Amygdala (tissue), 56 donors: ENCODE results near the gene ZNF473.
"Not testable (repeated sequence)": the region's sequence is repeated elsewhere in the genome, so short reads cannot be mapped to it uniquely, and the experiment has no call there.

ENCODE experiments used
- DNase-seq, 56 donors: peaks; one replicate each; lab custom pipeline; 2025; lab: John Stamatoyannopoulos, UW

ZNF473 gene

DNA sequence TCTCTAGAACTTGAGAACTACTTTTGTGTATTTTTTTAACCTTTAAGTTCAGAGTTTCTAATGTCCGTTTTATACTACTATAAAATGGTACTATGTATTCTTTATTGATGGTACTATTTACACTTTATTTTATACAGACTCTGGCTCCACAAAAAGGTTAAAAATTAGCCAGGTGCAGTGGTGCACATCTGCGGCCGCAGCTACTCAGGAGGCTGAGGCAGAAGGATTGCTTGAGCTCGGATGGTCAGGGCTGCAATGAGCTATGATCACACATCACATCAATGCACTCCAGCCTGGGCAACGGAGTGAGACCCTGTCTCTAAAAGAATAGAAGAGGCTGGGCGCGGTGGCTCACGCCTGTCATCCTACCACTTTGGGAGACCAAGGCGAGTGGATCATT lies 66.0 kb downstream of the ZNF473 start:
- DNase-seq = not testable (repeated sequence)

DNA sequence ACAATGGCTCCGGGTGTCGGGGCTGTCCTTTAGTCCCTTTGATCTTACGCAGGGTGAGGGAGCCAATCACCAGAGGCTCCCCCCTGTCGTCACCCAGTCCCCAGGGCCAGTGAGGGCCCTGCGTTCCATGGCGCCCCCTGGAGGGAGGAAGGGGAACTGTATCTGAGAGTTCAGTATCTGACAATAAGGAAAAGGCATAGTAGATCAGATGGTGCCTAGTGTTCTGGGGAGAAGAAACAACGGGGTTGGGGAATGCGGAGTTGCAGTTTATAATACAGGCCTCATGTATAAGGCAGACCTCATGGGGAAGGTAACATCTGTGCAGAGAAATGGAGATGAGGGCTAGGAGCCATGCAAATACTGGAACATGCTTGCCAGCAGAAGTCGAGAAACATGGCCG lies 66.8 kb downstream of the ZNF473 start:
- DNase-seq = not testable (repeated sequence)

DNA sequence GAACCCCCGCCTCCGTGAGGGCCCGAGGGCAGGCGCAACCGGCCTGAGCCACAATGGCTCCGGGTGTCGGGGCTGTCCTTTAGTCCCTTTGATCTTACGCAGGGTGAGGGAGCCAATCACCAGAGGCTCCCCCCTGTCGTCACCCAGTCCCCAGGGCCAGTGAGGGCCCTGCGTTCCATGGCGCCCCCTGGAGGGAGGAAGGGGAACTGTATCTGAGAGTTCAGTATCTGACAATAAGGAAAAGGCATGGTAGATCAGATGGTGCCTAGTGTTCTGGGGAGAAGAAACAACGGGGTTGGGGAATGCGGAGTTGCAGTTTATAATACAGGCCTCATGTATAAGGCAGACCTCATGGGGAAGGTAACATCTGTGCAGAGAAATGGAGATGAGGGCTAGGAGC lies 72.1 kb downstream of the ZNF473 start:
- DNase-seq = not testable (repeated sequence)

- not testable (repeated sequence) for DNase-seq
These were observed 73.1 kb downstream of the ZNF473 start for GRCh38 chr19:50098892-50099291.

DNA sequence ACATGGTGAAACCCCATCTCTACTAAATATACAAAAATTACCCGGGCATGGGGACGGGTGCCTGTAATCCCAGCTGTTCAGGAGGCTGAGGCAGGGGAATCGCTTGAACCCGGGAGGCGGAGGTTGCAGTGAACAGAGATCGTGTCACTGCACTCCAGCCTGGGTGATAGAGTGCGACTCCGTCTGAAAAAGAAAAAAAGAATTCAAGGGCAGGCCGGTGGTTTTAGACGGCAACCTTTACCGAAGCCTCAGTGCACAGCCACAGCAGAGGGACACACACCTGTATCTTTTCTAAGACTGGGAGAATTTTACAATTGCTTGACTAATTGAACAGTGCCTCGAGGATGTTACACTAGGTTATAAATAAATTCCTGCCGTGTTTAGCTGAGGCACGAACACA lies 73.9 kb downstream of the ZNF473 start:
- DNase-seq = not testable (repeated sequence)

GRCh38 chr19:50100946-50101345 lies 75.1 kb downstream of the ZNF473 start:
- not testable (repeated sequence) for DNase-seq
